GM18868 (cell line): ENCODE data around the gene TSEN2.
"Not testable (repeated sequence)": the region's sequence is repeated elsewhere in the genome, so short reads cannot be mapped to it uniquely, and the experiment has no call there.

Experiments
- ATAC-seq: cut with Tn5 transposase; IDR thresholded peaks from one replicate; pipeline ENCODE4 v1.9.1; 2021; ENCODE audit warnings: mild to moderate bottlenecking, moderate library complexity; ENCODE audit not compliant: unreplicated experiment

TSEN2 gene

DNA sequence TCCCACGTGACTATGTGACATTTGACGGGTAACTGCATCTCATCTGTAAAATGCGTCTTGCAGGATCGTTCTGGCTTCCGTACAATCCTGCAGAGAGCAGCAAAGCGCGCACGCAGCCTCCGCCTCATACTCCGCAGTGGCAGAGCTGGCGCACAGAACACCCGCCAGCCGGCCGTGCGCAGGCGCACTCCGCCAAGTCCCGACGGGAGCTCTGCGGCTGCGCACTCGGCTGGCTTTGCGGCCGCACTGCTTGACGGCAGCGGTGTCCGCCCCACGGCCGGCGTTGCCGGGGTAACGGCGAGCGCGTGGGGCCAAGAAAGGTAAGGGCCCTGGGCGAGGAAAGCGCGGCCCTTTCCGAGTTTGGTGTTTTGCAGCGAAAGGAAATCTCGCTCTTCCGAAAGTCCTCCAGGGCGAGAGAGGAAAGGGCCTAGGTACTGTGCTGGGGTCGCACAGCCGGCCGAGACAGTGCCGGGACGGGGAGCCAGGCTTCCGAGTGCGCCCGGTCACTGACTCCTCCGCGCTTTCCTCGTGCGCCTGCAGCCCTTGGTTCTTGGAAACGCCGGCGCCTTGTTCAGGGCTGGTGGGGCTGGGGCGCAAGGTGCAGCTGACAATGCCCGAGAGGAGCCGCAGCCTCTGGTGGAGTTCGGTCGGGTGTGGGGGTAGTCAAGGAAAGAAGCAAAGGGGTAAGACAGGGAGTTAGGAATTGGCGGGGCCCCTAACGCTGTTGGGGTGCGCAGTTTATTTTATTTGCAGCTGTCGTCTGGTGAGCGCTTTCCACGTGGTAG is at the start of gene TSEN2:
TSEN2 (plus strand) TSS at position 283 of the 785 bp plus-strand sequence. CDS start 5,321 bp downstream, outside the sequence.
- peak; percentile 94 for ATAC-seq

DNA sequence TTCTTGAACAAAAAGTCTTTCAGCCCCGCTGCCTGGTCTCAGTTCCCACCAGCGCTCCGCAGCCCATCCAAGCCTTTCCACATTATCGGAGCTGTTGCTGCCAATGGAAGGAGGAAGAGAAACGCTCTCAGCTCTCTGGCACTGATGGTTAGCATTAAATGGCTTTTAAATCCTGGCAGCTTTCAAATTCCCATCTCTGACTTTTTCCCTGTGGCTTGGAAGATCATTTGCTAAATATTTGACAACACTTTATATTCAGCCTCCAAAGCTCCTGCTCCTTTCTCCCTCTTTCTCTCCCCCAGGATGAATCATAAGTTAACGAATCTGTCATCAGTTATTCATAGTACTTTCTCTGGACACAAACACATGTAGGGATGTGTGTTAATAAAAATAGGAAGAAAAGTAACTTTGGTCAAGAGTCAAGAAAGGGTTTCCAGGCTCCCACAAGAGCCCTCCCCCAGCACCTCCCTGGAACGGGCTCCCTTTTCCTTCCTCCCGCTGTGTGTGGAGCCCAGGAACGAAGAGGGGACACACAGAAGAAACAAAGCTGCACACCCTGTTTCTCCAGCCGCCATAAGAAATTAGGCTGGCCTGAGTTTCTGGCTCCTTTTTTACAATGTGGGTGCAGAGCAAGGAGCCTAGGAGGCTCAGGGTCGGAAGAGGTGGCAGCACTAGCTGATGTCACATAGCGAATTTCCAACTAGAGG is 47.6 kb upstream of the TSEN2 start:
- no peak for ATAC-seq

DNA sequence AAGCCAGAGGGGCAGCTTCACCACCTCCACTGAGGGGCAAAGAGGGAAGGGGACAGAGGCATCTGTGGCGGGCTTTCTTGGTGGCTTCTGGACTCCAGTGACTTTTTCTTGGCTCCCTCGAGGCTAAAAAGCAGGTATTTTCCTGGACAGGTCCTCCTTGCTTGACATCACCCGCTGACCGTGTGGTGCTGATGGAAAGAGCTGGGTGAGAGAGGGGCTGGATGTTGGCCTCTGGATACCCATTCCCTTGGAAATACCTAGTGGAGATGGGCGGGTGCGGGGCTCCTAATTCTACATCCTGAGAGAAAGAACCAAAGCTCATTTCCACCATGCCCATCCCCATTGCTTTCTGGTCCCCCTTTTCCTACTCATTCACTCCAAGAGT is 47.1 kb upstream of the TSEN2 start:
- no peak for ATAC-seq

DNA sequence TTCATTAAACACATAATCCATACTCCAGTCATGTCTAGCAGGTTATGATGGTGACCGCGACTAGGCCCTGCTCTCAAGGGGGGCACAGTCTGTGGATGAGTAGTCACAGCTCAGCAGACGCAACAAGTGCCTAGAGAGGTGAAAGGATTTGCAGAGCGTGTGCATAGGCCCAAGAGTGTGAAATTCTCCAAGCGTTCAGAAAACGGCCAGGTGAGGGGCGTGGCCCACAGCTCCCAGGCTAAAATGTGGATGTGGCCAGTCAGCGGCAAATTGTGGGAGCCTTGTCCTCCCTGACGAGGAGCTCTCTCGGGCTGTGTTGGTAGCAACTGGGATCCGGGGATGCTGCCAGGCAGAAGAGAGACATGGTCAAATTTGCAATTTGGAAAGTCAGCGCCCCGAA is 46.4 kb upstream of the TSEN2 start:
- ATAC-seq, result no peak

DNA sequence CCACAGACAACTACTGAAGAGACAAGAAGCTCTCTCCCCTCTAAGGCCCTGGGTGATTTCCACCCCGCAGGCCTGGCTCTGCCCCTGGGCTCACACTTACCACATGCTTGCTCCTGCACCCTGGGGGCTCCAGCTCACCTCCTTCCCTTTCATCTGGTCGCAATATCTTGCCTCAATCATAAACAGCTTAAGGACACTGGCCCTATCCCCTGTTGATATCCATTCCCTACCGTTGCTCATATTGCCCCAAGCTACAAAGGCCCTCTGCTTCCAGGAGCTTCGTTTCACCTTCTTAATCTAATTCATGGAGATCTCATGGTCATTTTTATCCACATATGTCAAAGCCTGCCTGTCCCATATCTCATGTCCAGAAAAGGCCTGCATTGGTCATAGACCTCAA is 46.0 kb upstream of the TSEN2 start:
- no peak for ATAC-seq

DNA sequence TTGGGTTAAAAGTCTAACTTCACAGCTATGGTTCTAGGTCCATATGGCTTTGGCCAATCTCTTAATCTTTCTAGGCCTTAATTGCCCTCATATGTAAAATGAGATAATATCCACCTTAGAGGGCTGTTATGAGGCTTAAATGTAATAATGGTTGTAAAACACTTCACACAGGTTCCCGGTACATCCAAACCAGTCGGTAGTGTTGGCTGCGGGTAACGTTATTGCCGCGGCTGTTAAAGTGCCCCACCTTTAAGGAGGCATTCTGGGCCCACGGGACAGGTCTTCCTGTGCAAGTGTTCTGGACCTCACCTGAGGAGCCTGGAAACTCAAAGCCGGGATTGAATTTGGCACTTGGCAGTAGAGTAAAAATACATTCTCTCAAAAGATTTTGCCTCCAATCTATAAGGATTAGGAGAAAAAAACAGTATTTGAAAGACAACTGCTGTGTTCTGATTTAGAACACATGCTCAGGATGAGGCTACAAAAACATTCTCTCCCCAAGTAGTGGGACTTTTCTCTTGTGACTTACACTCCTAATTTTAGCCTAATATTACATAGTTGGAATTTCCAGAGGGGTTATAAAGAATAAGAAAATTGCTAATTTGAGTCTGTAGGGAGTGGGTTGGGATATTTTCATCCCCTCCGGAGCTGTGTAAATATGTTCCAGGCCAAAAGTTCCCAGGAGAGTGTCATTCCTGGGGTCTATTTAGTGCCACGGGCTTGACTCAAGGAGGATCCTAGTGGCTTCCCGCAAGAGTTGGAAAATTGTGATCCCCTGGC is 44.9 kb upstream of the TSEN2 start:
- ATAC-seq, result no peak

DNA sequence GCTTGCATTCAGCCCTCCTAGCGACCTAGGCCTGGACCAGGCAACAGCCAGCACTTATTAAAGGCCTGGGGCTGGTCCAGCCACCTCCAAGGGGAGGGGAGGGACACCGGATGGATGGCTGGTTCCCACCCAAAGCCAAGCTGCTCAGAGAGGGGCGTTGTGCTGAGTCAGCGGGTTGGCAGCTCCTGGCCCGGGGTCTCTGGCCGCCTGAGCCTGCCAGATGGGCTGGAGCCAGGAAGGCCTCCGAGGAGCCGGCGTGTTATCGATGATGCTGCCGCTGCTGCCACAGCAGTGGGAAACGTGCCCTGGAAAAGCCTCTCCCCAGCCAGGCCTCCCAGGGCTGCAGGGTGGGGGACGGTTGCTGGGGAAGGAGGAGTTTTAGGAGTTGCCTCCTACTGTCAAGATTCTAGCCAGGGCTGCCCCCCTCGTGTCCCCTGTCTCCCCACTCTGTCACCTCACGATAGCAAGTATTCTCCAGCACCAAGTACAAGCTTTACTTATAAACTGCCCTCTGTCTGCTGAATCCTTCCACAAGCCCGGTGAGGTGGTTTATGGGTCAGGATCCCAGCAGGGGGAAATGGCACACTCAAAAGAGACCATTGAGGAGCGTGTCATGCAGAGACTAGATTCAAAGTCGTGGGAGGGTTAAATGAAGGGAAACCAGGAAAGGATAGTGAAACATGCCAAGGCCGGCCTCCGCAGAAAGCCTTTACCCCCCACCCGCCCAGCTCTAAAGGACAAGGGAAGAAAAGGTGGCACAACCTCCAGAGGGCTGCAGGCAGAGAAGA is 43.2 kb upstream of the TSEN2 start:
- ATAC-seq, result no peak

DNA sequence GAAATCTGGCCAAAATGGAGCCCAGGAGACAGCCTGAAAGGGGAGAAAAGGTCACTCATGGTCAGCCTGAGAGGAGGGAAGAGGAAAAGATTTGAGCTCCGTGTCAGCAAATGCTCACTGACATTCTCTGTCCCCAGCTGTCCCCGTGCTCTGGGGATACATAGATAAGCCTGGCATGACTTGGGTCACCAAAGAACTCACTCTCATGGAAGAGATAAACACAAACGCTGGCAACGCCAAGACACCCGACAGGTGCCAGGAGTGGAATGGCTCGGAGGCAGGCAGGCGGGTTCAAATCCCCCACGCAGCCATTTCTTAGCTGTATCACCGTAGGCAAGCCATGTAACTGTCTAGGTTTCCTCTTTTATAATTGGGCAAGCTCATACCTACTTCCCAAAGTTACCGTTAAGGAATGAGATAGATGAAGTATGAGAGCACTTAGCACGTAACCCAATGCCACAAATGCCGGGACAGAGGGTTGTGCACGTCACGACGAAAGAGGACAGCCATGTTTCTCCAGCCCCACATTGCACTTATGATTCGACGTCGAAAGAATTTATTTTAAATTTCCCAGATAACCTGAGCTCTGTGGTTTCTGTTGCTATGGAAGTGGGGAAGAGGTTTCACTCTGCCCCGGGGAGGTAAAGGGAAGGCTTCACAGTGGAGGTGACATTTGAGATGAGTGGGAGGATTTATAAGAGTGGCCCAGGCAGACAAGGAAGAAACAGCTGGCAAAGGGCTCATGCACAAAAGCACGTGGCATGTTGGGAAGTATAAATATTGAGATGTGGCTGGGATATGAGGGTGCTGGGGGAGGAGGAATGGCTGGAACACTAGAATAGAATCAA is 41.4 kb upstream of the TSEN2 start:
- ATAC-seq, result no peak

DNA sequence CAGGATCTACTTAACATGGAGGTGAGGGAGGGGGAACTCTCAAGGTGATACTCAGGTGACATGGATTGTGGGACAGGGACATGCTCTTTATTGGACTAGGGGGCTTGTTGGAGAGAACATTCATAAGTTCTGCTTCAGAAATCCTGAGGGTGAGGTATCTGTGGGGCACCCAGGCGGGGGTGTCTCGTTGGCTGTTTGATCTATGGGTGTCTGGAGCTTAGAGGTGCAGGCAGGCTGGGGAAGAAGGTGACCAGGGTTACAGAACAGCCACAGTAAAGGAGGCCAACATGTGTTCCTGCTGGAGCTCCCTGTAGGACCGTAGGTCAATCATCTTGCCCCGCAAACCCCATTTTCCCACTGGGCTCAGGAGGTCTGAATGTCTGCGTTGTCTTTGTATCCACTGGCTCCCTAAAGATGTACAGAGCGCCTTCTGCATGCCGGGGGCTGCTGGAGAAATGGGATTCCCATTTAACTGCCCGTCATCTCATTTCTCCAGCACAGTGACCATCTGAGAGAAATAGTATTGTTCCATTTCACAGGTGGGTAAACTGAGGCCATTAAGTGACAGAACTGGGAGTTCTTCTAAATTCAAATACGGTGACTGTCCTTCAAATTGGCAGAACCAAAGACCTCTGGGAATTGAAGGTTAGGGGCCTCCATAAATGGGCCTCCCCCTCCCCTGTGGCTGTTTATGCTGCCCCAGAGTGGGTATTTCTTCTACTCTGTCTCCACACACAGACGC is 40.3 kb upstream of the TSEN2 start:
- ATAC-seq, result no peak

DNA sequence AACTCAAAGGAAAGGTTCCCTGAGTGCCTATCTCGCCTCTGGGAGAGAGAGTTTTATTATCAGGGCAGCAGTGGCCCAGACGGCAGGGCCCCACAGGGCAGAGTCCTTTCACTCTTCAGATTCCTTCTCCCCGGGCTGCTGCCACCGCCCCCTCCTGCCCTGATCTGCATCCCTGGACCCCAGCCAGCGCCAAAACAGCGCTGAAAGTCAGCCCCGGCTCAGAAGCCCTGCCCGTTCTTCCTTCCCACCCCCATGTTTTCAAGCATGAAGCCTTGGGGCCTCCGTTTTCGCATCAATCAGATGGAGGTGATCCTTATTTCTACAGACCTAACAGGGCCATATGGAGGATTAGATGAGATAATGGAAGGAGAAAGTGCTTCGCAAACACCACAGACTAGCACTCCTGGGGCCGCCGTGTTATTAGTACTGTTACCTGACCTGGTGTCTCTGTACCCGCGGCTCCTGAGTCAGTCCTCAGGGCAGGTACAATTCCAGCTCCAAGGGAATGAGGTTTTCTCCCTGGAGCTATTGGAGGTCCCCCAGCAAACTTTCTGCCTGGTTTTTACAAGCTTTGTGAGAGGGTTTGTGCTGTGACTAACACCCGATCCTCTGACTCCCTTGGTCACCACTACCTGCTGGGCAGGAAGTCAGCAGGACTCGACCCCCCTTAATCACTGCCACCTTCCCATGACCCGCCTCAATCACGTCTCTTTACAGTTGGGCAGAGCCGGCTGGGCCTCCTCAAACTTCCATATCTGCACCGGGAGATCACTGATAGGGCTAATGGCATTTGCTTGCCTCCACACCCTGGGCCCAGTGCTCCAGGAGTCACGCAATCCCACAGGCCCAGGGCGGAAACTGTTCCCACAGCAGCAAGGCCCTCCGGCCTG is 39.5 kb upstream of the TSEN2 start:
- no peak for ATAC-seq

DNA sequence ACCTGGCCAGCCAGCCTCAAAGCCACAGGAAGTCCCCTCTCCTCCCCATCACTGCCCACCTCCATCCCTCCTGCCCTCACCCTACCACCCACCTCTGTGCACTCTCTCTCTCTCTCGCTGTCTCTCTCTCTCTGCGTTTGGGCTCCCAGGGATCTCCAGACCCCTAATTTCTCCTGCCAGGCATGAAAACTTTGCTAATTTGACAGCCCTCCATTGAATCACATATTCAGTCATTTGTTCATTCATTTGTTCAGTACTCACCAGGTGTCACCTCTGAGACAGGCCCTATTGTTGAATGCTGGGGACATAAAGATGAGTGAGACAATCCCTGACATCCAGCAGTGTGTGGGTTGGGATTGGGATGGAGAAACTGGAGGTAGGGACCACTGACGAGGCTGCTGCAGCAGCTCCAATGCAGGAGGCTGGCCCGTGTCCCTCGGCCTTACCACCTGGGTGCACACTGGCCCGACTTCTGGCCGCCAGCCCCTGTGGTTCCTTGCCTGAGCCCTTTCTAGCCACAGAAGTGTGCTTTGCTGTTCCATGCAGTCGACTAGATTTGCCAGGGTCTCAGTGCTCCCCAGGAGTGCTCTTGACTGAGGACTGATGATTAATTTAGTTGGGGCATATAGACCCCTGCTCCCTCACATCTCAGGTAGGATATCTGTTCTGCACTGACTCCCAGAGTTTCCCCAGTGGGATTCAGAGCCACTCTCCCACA is 38.6 kb upstream of the TSEN2 start:
- no peak for ATAC-seq

DNA sequence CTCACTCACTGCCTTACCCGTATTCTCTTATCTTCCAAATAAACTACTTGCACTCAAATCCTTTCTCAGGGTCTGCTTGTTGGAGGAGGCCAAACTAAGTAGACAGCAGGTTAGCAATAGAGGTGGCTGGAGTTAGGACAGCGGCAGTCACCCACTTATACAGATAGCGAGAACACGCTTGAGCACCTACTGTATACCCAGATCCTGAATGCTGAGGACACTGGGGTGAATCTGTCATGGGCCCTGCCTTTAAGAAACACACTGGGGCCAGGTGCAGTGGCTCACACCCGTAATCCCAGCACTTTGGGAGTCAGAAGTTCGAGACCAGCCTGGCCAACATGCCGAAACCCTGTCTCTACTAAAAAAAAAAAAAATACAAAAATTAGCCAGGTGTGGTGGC is 38.0 kb upstream of the TSEN2 start:
- no peak for ATAC-seq

DNA sequence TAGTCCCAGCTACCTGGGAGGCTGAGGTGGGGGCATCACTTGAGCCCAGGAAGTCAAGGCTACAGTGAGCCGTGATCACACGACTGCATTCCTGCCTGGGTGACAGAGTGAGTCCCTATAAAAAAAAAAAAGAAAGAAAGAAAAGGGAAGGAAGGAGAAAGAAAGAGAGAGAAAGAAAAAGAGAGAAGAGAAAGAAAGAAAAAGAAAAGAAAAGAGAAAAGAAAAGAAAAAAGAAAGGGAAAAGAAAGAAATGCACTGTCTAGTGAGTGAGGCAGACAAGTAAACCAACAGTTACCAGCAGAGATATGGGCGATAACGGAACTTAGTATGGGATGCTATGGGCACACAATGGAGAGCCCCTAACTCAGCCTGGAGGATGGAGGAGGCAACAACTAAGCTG is 37.2 kb upstream of the TSEN2 start:
- no peak for ATAC-seq

DNA sequence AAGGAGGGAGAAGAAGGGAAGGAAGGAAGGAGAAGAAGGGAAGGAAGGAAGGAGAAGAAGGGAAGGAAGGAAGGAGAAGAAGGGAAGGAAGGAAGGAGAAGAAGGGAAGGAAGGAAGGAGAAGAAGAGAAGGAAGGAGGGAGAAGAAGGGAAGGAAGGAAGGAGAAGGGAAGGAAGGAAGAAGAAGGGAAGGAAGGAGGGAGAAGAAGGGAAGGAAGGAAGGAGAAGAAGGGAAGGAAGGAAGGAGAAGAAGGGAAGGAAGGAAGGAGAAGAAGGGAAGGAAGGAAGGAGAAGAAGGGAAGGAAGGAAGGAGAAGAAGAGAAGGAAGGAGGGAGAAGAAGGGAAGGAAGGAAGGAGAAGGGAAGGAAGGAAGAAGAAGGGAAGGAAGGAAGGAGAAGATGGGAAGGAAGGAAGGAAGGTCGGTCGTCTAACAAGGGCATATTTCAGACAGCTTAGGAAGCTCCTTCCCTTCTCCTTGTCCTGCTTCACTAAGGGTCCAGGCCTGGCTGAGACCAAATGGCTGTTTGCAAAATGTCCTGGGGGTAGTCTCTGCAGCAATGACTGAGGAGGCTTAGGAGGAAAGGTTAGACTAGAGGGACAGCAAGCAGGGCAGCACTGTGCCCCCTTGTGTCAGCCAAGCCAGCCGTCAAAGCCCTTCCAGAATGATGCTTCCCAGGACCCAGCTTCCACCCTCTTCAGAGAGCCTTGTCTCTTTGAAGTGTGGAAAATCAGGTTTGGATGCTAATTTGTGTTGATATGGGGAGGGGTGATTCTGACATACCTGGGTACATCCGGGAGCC is 35.7 kb upstream of the TSEN2 start:
- not testable (repeated sequence) for ATAC-seq

DNA sequence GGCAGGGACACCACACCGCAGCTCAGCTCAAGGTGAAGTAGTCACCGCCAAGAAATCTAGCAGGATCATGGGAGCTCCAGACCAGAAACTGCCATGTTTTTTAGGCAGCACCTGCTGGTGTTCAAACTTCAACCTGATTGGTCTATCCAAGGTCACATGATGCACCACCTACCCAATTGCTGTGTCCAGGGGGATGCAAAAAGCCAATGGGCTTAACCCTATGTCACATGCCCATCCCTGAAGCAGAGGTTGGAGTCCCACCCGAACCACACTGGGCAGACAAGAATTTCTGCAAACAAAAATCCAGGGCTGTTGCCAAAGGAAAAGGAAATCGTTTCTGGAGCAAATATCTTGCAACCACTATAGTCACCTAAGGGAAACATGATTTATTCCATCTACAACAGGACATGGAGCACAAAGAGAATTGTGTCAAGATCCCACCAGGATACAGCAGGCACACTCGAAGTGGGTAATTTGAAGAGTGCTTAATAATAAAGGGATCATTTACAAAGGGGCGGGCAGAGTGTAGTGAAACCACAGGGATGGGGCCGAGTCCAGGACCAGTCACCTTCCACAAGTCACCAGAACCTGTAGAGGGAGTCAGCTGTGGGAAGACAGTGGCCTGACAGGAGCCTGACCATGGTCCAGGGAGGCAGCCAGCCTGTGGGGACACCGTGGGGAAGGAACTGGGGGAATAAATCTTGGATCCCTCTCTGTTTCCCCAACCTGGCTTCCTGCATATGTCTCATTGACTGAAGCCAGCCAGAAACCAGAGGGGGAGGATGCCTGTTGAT is 34.2 kb upstream of the TSEN2 start:
- no peak for ATAC-seq

DNA sequence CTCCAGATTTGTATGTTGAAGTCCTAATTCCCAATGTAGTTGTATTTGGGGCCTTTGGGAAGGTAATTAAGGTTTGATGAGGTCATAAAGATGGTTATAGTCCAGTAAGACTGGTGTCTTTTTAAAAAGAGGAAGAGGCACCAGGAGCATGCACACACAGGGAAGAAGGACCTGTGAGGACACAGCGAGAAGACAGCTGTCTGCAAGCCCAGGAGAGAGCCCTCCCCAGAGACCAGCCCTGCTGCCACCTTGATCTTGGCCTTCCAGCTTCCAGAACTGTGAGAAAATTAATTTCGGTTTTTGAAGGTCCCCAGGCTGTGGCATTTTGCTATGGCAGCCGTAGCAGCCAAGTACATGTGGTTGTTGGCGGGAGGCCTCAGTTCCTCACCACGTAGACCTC is 32.8 kb upstream of the TSEN2 start:
- no peak for ATAC-seq
